SK-MEL-5 (cell line): ENCODE measurements around the gene PDE1C. TPM values are rescaled to one million over a fixed set of nuclear protein-coding genes. Genes with fewer than 3 reads are reported as not detected.
A peak's percentile ranks its signal among the peaks of the same experiment; 100 is the strongest.
"Not testable (repeated sequence)": the region's sequence is repeated elsewhere in the genome, so short reads cannot be mapped to it uniquely, and the experiment has no call there.

Experiments used
- DNase-seq: peaks from one replicate; pipeline ENCODE4 v3.0.0-alpha.2; 2016; ENCODE audit warnings: low read depth, low spot score
- in situ Hi-C: cut with HindIII; loops from 2 replicates; pipeline ENCODE4 v1.10.0; 2016; ENCODE audit warnings: low sequenced_read_pairs, high pct_unique_total_duplicates, low pct_unique_long_range_greater_than_20kb
- total RNA-seq: library from RNA; depleted of rRNA; stranded (reverse); fragments of >200 nt; shearing (Covaris generic); gene quantifications from 2 replicates; pipeline ENCODE4 v1.2.3, GENCODE V29; 2014

The PDE1C gene
- total RNA-seq, 1 experiment from 2014 or later, result 0.69 TPM

DNA sequence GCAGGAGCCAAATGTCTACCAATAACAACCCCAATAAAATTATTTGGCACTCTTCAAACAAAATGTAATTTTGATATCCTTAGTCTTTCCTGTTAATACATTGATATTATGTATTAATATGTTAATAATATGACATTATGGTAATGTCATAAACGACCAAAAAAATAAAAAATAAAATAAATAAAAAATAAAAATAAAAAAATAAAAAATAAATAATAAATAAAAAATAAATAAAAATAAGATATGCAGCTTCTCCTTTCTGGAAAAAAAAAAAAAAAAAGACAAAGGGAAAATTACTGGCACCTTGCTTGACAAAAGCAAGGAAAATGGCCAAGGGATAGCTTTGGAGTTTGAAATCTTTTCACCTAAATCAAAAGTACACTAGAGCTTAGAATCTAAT is 214.7 kb downstream of the PDE1C start:
- in situ Hi-C loops, result no loop called here
- no peak for DNase-seq

DNA sequence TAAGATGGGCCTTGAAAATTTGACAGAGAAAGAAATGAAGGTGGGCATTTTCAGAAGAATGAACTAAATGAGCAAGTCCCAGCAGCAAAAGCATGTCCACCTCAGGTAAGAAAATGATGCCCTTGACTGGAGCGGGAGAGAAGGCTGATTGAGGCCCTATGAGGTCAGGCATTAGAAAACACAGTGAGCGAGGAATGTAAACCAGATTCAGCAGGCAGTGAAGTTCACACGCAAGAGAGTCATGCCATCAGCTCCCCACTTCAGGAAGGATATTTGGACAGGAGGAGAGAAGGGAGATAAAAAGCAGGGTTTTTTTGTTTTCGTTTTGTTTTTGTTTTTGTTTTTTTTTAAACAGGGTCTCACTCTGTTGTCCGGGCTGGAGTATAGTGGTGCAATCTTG is 216.8 kb downstream of the PDE1C start:
- in situ Hi-C loops, result no loop called here
- DNase-seq, result no peak

DNA sequence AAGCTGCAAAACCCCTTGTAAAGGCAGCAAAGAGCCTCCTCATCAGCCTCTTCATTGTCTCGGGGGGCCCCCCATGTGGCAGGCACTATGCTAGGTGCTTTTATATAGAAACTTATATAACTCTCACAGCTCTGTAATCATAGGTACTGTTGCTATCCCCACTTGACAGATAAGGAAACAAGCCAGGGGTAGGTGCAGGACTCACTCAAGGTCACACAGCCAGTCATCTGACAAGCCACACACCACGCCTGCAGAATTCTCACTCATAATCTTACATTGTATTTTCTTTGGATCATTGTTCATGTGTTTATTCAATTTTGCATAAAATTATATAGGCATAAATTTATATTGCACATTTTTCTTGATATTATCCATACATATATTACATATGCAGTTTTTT is 217.7 kb downstream of the PDE1C start:
- in situ Hi-C loops, result no loop called here

DNA sequence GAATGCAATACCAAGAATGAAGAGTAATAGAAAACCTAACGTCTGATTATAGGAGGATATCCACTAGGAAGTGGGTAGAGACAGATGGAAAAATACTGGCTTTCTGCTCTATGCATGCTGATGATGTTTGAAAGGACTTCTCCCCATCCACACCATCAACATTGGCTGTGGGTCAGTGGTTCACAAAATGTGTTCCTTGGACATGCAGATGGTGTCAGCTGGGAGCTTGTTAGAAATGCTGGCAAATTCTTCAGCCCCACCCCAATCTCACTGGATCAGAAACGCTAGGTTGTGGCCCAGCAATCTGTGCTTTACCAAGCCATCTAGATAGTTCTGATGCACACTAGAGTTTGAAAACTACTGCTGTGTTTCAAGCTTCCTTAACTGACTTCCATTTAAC is 219.1 kb downstream of the PDE1C start:
- in situ Hi-C loops, result no loop called here

More for the DNA sequence above, 217.7 kb downstream of the PDE1C start:
- DNase-seq, result no peak

DNA sequence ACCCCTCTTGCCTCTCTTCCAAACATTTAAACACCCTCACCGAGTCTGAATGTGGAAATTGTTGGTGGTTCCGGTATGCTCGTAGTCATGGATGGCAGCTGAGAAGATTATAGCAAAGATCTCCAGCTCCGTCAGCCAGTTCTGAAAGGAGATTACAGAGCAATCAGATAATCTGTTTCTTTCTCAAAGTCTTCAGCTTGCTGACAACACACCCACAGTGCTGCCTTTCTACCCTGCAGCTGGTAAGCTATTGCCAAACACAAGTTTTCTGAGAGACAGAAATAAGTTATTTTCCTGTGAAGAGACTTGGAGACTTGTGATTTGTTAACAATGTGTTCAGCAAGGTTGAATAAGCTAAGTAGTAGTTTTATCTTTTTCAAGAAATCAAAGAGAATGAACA is 219.6 kb downstream of the PDE1C start:
- DNase-seq, result no peak
- in situ Hi-C loops, result no loop called here

More for the DNA sequence above, 219.1 kb downstream of the PDE1C start:
- DNase-seq, result no peak

DNA sequence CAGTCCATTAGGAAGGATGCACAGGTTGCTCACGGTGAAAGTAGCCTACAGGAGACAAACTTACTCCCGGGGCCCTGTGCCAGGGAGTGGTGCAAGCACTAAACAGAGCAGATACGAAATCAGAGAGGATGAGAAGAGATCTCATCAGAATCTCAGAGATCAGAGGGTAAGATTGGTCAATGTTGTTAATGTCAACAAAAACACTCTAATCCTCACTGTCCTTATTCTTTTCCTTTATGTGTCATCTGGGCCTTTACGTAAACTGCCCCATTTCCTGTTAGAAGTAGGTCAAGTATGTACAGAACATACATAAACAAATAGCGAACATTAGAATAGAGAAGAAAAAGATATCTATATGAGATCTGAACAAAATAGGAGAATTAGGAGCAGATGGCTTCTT is 220.1 kb downstream of the PDE1C start:
- no peak for DNase-seq
- in situ Hi-C loops, result no loop called here

DNA sequence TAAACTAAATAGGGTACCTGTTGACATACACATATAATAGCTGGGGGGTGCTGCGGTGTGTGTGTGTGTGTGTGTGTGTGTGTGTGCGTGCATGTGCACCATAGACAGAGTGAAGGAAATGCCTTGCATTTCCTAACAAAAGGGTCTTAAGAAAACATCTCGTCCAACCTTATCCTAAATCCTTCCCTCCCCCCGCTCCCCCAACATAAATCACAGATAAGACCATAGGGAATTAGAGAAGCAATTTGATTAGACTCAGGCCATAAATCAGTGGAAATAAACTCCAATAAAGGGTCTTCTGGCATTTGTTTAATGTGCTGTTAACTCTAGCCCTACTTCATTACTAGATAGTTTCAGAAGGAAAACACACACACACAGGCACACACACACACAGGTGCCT is 234.7 kb downstream of the PDE1C start:
- in situ Hi-C loops, result no loop called here
- no peak for DNase-seq

DNA sequence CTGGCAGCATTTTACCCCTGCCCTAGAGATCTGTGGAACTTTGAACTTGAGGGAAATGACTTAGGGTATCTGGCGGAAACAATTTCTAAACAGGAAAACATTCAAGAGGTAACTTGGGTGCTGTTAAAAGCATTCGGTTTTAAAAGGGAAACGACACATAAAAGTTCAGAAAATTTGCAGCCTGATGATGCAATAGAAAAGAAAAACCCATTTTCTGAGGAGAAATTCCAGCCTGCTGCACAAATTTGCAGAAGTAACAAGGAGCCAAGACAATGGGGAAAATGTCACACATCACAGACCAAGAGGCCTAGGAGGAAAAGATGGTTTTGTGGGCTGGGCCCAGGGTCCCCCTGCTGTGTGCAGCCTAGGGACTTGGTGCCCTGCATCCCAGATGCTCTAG is 236.6 kb downstream of the PDE1C start:
- DNase-seq, in situ Hi-C loops: not testable (repeated sequence)

DNA sequence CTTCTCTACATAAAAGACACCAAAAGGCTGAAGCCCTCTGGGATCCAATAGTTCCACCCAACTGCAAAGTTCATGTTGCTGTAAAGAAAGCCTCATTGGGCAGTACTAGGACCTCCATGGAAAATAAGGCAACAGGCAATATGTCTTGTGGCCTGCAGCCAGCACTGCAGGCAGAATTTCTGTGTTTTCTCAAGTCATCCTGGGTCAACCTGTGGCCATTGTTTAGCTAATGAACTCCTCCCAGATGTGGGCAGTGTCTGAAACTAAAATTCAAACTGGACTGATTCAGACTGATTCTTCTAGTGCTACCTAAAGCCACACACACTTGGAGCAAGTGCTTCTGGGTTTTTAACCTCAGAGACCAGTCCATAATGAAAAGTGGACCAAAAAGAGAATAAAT is 241.7 kb downstream of the PDE1C start:
- in situ Hi-C loops, result no loop called here
- no peak for DNase-seq

DNA sequence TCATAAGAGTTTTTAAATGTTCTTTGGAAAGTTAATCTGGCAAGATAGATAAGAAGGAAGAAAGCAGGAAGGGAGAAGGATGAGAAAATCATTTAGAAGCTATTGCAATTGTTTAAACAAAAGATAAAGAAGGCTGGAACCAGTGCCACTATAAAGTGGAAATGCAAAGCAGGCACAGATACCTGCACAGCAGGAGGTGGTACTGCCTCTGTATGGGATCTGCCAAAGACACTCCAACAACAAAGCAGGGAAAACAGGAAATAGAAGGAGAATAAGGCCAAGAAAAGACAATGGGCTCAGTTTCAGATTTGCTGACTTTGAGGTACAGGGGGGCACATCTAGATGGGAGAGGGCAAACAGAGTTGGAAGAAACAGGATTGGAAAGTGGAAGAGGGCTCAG is 244.6 kb downstream of the PDE1C start:
- in situ Hi-C loops, result no loop called here
- DNase-seq, result no peak

DNA sequence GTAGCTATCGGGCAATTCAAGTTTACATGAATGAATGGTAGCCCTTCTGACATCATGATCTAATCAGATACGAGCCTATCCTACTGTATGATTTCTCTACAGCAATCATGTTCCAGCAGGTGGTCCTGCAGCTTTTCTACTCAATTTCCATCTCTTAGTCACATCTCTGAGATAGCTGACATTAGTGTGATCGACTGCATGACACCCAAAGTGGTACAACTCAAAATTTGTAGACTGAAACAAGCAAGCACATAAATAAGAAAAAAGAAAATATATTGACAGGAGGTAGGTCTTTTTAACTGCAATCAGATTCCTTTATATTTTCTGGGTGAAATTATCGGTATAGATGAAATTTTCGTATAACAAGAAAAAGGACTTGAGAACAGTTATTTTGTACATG is 251.2 kb downstream of the PDE1C start:
- in situ Hi-C loops, result no loop called here
- no peak for DNase-seq

DNA sequence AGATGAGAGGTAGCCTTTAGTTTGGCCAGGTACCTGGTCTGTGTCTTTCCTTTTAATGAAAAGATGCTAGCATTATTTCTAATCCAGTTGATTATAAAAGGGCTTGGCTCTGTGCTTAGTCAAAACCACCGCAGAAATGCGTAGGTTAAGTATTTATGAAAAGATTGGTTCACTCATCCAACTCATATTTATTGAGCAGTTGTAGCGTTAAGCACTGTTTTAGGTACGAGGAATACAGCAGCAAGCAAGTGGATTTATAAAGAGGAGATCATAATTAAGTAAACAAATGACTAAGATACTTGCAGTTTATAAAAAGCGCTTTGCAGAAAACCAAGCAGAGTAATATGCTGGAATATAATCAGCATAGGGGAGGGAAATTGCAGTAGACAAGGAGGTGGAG is 253.4 kb downstream of the PDE1C start:
- no peak for DNase-seq
- in situ Hi-C loops, result no loop called here

DNA sequence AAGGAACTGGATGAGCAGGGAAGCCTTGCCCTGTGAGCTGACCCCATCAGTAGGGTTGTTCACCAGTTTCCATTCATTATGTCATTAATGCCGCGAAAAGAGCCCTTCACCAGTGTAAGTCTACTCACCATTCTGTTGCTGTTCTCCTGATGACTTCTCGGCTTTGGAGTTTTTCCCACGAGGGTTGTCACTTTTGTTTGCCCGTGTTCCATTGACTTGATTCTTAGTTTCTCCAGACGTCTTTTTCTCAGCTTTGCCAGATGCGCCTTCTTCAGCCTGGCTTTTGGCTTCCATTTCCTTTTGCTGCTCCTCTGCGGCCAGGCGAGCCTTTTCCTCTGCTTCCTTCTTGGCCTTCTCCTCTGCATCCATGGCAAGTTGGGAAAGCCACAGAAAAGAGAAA is 254.4 kb downstream of the PDE1C start:
- in situ Hi-C loops, result no loop called here
- DNase-seq, result no peak

DNA sequence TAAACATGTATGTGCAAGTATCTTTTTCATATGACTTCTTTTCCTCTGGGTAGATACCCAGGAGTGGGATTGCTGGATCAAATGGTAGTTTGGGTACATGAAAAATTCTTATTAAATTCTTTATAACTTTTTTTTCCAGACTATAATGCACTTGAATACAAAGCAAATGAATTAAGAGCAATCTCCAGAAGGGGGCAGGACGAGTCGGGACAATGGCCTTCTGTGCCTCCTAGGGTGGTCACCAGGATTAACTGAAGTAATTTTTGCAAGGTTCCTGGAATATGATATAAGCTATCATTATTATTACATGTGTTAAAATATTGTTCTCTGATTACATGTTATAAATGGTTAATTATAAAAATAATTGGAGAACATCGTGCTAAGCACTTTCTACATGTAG is 256.0 kb downstream of the PDE1C start:
- peak; percentile 64 for DNase-seq
- in situ Hi-C loops, result no loop called here

DNA sequence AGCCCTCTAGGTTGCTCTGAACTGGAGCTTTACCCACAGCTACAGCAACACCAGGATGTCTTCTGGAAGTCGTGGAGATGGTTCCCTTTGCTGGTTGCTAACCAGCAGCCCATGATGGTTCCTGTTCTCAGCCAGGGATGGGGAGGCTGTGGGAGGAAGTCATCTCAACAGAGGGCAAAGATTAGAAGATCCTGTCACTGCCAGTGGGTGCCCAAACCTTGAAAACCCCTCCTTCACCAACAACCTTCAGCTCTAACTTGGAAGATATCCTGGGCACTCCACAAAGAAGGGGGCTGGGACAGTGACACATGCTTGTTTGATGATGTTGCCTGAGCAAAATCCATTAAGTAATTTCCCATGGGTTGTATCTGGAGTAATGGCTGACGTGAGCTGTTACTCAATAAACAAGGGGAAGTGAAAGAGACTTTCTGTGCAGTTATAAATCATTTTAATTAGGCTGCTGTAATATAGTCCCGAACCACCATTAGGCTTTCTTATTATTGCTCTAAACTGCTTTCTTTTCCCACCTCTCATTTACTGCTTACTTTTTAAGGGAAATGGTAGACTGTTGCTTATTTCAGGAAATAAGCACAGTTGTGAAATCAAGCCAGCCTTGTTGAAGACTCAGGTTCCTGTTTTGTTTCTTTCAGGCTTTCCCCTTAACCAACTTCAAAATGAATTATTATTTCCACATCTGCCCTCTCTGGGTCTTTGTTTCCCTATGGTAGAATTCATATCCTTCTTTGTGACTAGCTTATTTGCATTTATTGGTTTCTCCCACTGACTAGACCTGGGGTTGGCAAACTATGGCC is 258.4 kb downstream of the PDE1C start:
- DNase-seq, result no peak

DNA sequence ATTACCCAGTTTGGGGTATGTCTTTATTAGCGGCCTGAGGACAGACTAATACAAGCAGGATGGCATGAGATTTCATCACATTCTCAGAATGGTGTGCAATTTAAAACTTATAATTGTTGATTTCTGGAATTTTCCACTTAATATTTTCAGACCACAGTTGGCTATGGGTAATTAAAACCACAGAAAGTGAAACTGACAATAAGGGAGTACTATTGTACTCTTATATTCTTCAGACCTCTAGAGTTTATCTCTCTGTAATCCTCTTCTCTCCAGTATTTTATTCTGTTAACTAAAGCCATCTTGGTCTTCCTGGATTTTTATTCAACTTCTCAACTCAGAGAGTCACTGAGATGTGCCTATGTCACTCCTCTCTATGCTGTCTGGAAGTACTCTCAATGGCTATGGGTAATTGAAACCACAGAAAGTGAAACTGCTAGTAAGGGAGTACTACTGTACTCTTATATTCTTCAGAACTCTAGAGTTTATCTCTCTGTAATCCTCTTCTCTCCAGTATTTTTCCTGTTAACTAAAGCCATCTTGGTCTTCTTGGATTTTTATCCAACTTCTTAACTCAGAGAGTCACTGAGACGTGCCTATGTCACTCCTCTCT is 264.9 kb downstream of the PDE1C start:
- in situ Hi-C loops, result no loop called here
- DNase-seq, result no peak

More for the DNA sequence above, 258.4 kb downstream of the PDE1C start:
- in situ Hi-C loops, result no loop called here

DNA sequence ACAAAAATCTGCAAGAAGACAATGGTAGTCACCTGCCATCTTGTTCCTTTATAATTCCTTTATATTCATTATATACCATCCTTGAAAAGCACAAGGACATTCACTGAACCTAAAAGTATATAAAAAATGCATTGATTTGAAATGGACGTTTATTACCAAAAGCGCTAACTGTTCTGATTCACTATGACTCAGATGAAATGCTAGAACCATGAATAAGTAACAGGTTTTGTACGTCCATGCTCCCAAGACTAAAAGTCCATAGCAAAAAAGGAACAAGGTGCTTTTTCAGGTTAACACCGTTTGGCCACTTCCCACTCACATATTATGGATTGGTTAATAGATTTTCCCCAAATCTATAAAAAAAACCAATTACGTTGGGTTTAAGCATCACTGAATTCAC is 273.8 kb downstream of the PDE1C start:
- DNase-seq, result no peak
- in situ Hi-C loops, result no loop called here

DNA sequence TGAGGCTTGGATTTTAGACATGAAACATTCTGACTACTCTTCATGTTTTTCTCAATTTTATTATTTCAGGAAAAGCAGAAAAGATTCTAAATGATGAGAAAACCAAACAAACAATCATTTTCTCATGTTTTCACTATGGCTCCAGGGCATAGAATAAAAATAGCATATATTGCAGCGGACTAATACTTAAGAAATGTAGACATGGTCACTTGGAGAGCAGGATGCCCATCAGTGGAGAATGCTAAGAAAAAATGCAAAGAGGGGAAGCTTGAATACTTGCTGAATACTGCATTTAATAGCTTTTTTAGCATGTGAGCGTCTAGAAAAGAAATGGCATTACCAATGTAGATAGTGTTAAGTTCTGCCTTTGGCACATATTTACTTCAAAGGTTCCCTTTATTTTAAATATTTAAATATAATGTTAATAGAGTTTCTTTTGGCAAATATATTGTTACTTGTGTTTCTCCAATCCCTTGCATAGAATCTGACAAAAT is 275.3 kb downstream of the PDE1C start:
- in situ Hi-C loops, result no loop called here
- DNase-seq, result no peak

DNA sequence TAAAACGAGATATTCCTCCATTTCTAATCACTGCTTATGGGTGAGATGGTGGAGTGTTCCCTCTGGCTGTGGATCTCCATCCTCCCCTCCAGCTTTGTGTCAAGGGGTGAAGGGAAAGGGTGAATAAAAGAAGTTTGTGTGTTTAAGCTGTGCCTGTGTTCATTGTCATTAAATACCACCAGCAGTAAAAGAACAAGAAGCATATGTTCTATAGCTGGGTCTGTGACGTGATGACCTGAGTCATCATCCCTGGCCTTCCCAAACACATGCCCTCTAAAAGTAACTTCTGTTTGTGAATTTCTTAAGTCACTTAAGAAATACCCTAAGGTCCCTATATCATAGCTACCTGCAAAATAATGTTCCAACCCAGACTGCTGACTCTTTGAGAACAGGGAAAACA is 278.3 kb downstream of the PDE1C start:
- peak; percentile 75 for DNase-seq
- in situ Hi-C loops, result no loop called here
